Transverse colon (tissue), 4 donors: ENCODE results near the gene ORM1. TPM values are rescaled to one million over a fixed set of nuclear protein-coding genes. Genes with fewer than 3 reads are reported as not detected.
A peak's percentile ranks its signal among the peaks of the same experiment; 100 is the strongest.

ENCODE experiments used
- DNase-seq: peaks from one replicate; pipeline ENCODE4 v3.0.0-alpha.2; 2019
- H3K27ac ChIP-seq, 4 donors: fragments of 200-600 bp; sonication (generic); 2 replicates each; pipeline ENCODE4 v1.5.1; 2016 to 2018; ENCODE audit warnings: inconsistent platforms in 4 of 4
- H3K27me3 ChIP-seq: fragments of 200-600 bp; sonication (generic); 2 replicates; pipeline ENCODE4 v1.5.1; 2017; ENCODE audit warnings: inconsistent platforms
- H3K36me3 ChIP-seq, 4 donors: fragments of 200-600 bp; sonication (generic); 2 replicates each; pipeline ENCODE4 v1.5.1; 2017 to 2019; ENCODE audit warnings: inconsistent platforms in 4 of 4
- H3K4me1 ChIP-seq, 4 donors: fragments of 200-600 bp; sonication (generic); 2 replicates each; pipeline ENCODE4 v1.5.1; 2017 to 2020; ENCODE audit warnings: inconsistent platforms in 4 of 4
- H3K4me3 ChIP-seq, 4 donors: fragments of 200-600 bp; sonication (generic); 1 replicate in 1 of 4; 2 replicates in 3 of 4; pipeline versions ENCODE4 v1.5.1 to v1.6.1; 2017 to 2019; ENCODE audit warnings: inconsistent platforms in 4 of 4
- H3K9me3 ChIP-seq, 2 donors: fragments of 200-600 bp; sonication (generic); 2 replicates each; pipeline ENCODE4 v1.5.1; 2017 to 2019; ENCODE audit warnings: inconsistent platforms in 2 of 2
- EP300 ChIP-seq: sonication (generic); formaldehyde crosslinking; IDR thresholded peaks from one replicate; pipeline ENCODE4 v1.6.1; 2017; ENCODE audit warnings: antibody characterized with exemption, low read depth
- POLR2A ChIP-seq: fragments of 450-650 bp; IDR thresholded peaks from one replicate; pipeline ENCODE4 v1.6.1; 2016; ENCODE audit warnings: antibody characterized with exemption, mild to moderate bottlenecking, moderate library complexity
- POLR2AphosphoS5 ChIP-seq, 3 donors: sonication (generic); formaldehyde crosslinking; IDR thresholded peaks; one replicate each; pipeline ENCODE4 v1.6.1; 2016; ENCODE audit warnings: antibody characterized with exemption in 3 of 3
- WGBS, 2 donors: methylation state at CpG; one replicate each; pipeline ENCODE4 v1.1.5; 2018; ENCODE audit warnings: low coverage in 1 of 2; 5-methylcytosine and 5-hydroxymethylcytosine counted together
- in situ Hi-C, 4 donors: fragments of 200-750 bp; cut with MboI; loops; one replicate each; pipeline versions ENCODE4 v1.15.0 to v1.15.1; 2017; ENCODE audit warnings: low sequenced_read_pairs in 3 of 4, low pct_ligation_motif_present in 1 of 4, low pct_unique_long_range_greater_than_20kb in 1 of 4
- intact Hi-C: fragments of 100-400 bp; cut with DNase I; formaldehyde crosslinking; loops from one replicate; pipeline ENCODE4 v1.15.1; 2023; ENCODE audit warnings: low total_unique reads
- total RNA-seq, 4 donors: library from RNA; depleted of rRNA; stranded (reverse); fragments of >200 nt; gene quantifications; one replicate each; pipeline ENCODE4 v1.1.0, GENCODE V29; 2016
- TF ChIP-seq, protein P1 (sequence below), 5 experiments: fragments of 200-600 bp in 3 of 5; fragments of 450-650 bp in 2 of 5; sonication (generic) in 3 of 5; IDR thresholded peaks; 1 replicate in 2 of 5; 2 replicates in 3 of 5; pipeline ENCODE4 v1.5.1; 2016 to 2017; ENCODE audit warnings: antibody characterized with exemption in 5 of 5, inconsistent platforms in 3 of 5, mild to moderate bottlenecking in 2 of 5, moderate library complexity in 1 of 5

The ORM1 gene
- total RNA-seq, 4 donors from 2014 or later: not detected

- WGBS, 2 donors: 87% methylated on average over 16 of the region's 16 CpGs; no CpG with 5 or more reads in 1 of the 2 donors
- H3K4me3 ChIP-seq: no peak overlapping the region
- peak overlapping the region; percentile 60 to 80 (median 76) for H3K27ac ChIP-seq
- peaks cover 5 to 31% (median 7%) of the 10 kb centered on the region in 4 donors for H3K4me1 ChIP-seq
- TF ChIP-seq POLR2A (no peak), POLR2AphosphoS5 (IDR thresholded peaks at IDR 0.05) (no peak), EP300 (no peak)
- TF ChIP-seq, protein P1, sequence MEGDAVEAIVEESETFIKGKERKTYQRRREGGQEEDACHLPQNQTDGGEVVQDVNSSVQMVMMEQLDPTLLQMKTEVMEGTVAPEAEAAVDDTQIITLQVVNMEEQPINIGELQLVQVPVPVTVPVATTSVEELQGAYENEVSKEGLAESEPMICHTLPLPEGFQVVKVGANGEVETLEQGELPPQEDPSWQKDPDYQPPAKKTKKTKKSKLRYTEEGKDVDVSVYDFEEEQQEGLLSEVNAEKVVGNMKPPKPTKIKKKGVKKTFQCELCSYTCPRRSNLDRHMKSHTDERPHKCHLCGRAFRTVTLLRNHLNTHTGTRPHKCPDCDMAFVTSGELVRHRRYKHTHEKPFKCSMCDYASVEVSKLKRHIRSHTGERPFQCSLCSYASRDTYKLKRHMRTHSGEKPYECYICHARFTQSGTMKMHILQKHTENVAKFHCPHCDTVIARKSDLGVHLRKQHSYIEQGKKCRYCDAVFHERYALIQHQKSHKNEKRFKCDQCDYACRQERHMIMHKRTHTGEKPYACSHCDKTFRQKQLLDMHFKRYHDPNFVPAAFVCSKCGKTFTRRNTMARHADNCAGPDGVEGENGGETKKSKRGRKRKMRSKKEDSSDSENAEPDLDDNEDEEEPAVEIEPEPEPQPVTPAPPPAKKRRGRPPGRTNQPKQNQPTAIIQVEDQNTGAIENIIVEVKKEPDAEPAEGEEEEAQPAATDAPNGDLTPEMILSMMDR (IDR thresholded peaks at IDR 0.05): no peak
- no peaks in the 10 kb centered on the region for H3K9me3 ChIP-seq
- intact Hi-C loops (no loop called here), in situ Hi-C loops (no loop called here)
- peaks cover 0 to 13% (median 0%) of the 10 kb centered on the region in 4 donors for H3K36me3 ChIP-seq
- no peak for DNase-seq
- H3K27me3 ChIP-seq: no peaks in the 10 kb centered on the region
Measured at GRCh38 chr9:114373960-114374730, 51.2 kb downstream of the ORM1 start.

GRCh38 chr9:114374936-114375335 is 52.0 kb downstream of the ORM1 start:
- Histone ChIP-seq H3K27ac (peak overlapping the region in 1 of 4 donors; percentile 79), H3K4me1 (peaks cover 5 to 31% (median 7%) of the 10 kb centered on the region in 4 donors), H3K27me3 (no peaks in the 10 kb centered on the region), H3K36me3 (peaks cover 0 to 21% (median 2%) of the 10 kb centered on the region in 4 donors), H3K9me3 (no peaks in the 10 kb centered on the region), H3K4me3 (no peak overlapping the region)
- no peak for DNase-seq
- 80% methylated on average over 9 of the region's 9 CpGs; no CpG with 5 or more reads in 1 of the 2 donors for WGBS, 2 donors
- TF ChIP-seq EP300: no peak
- TF ChIP-seq POLR2AphosphoS5 (IDR thresholded peaks at IDR 0.05): no peak
- TF ChIP-seq, protein P1 (IDR thresholded peaks at IDR 0.05): no peak
- no peak for TF ChIP-seq POLR2A
- in situ Hi-C loops (no loop called here), intact Hi-C loops (no loop called here)

DNA sequence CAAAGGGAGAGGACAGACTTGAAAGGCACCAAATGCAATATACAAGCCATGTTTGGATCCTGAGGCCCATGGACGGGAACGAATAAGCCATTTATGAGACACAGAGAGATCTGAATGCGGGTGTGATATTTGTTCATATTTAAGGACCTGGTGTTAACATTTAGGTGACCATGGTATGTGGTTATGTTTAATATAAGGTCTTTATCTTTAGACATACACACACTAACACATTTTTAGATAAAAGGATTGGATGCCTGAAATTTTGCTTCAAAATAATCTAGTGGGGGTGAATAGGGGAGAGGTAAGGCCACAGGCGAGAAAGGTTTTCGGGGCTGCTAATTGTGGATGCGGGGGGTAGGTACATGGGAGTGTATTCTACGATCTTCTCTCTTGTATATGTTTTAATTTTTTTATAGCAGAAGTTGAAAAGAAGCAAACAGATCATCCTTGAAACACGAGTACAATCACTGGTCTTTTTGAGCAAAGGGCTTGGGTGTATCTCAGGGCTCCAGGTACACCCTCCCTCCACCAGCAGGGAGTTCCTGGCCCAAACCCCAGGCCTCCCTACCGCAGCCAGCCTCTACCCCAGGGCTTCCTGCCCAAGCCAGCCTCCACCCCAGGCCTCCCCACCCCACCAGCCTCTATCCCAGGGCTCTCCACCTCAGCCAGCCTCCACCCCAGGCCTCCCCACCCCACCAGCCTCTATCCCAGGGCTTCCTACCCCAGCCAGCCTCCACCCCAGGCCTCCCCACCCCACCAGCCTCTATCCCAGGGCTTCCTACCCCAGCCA is 52.7 kb downstream of the ORM1 start:
- H3K27me3 ChIP-seq: no peaks in the 10 kb centered on the region
- peaks cover 5 to 26% (median 7%) of the 10 kb centered on the region in 4 donors for H3K4me1 ChIP-seq
- intact Hi-C loops (no loop called here), in situ Hi-C loops (no loop called here)
- DNase-seq: no peak
- 77 to 79% methylated on average over 9 of the region's 9 CpGs for WGBS, 2 donors
- no peak for TF ChIP-seq EP300
- TF ChIP-seq POLR2A: no peak
- TF ChIP-seq POLR2AphosphoS5 (IDR thresholded peaks at IDR 0.05): no peak
- TF ChIP-seq, protein P1 (IDR thresholded peaks at IDR 0.05): no peak
- no peaks in the 10 kb centered on the region for H3K9me3 ChIP-seq
- peaks cover 0 to 28% (median 5%) of the 10 kb centered on the region in 4 donors for H3K36me3 ChIP-seq
- no peak overlapping the region for H3K27ac ChIP-seq
- H3K4me3 ChIP-seq: no peak overlapping the region

Other genes with a start within 250 kb of the ORM1 start
- gene AMBP, start 244.8 kb upstream of the ORM1 start, total RNA-seq: under 1 TPM in 1 of 4 donors, not detected in 3; 0.96 TPM
- gene KIF12, start 223.8 kb upstream of the ORM1 start, total RNA-seq: 10 to 100 TPM; 10.6 to 37.2 (median 20.0) TPM
- gene COL27A1, start 167.6 kb upstream of the ORM1 start, total RNA-seq: 1 to 10 TPM; 2.1 to 9.0 (median 3.8) TPM
- gene ORM2, start 6.8 kb downstream of the ORM1 start, total RNA-seq: not detected
- gene AKNA, start 64.9 kb downstream of the ORM1 start, total RNA-seq: 10 to 100 TPM; 34.8 to 63.2 (median 48.6) TPM
- gene WHRN, start 182.4 kb downstream of the ORM1 start, total RNA-seq: 10 to 100 TPM in 2 of 4 donors, 1 to 10 TPM in 2; 5.4 to 23.6 (median 8.5) TPM